GM04503 (cell line): ENCODE measurements around the gene NFKBIA.
"Not testable (repeated sequence)": the region's sequence is repeated elsewhere in the genome, so short reads cannot be mapped to it uniquely, and the experiment has no call there.

Source experiments
- DNase-seq: peaks from one replicate; pipeline ENCODE4 v3.0.0-alpha.2; 2012; ENCODE audit warnings: low read depth

NFKBIA gene

DNA sequence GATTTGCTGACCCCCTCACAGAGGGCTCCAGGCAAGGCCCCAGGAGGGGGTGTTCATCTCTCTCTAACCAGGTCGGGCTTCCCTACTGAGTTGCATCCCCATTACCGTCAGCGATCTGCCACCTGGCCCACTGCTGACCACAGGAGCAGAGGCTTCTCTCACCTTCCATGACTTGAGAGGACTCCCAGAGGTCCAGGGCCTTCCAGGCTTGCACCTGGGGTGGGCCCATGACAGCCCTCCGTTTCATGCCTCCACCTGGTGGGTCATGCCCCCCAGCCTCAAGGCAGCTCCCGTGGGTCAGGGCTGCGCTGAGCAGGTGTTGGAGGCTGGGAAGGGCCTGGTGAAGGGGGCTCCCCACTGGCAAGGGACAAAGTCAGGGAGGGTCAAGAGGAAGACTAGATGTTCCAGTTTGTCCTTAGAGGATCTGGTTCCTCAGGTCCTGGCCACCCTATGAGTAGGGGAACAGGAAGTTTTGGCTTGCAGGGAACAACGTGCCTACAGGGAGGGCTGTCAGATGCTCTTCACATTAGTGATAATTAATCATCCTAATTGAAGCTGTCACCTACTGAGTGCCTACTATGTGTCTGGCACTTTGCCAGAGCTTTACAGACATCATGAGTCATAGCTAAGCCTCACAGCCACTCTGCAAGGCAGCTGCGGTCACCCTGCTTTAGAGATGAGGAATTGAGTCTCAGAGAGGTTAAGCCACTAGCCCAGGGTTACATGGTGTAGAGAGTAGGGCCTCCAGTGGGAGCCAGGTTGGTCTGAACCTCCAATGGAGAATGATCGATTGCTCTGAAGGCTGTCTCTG is 13.8 kb downstream of the NFKBIA start:
- DNase-seq, result no peak

- DNase-seq, result no peak
Measured at GRCh38 chr14:35389315-35389667, 15.3 kb downstream of the NFKBIA start.

DNA sequence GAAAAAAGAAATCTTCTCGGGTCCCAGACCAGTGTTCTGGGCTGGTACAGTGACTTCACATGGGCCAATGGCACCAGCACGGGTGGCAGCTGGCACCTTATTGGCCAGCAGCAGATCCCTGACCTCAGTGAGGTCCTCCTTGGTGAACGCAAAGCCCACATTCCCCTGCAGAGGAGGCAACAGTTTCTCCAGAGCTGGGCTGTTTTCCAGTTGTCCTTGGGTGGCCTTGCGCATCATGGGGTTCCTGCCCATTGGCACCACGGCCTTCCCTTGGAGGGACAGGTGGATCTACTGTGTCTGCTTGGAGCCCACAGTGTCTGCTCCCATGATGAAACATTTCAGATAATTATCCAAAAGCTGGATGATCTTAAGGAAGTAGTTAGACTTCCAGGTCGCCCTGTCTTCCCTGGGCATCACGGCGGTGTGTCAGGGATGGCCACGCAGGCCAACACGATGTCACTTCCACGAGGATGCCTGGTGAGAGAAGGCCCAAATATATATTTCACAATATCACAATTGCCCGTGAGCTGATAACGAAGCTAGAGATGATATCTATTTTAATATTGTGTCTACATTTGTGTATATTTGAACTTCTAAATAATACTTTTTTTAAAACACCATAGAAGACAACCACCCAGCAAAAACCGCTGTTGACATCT is 15.8 kb downstream of the NFKBIA start:
- DNase-seq, result no peak

GRCh38 chr14:35387713-35388579 is 16.6 kb downstream of the NFKBIA start:
- no peak for DNase-seq

- DNase-seq, result no peak
Measured at GRCh38 chr14:35387219-35387618, 17.3 kb downstream of the NFKBIA start.

- DNase-seq, result no peak
Measured at GRCh38 chr14:35386673-35387125, 17.9 kb downstream of the NFKBIA start.

DNA sequence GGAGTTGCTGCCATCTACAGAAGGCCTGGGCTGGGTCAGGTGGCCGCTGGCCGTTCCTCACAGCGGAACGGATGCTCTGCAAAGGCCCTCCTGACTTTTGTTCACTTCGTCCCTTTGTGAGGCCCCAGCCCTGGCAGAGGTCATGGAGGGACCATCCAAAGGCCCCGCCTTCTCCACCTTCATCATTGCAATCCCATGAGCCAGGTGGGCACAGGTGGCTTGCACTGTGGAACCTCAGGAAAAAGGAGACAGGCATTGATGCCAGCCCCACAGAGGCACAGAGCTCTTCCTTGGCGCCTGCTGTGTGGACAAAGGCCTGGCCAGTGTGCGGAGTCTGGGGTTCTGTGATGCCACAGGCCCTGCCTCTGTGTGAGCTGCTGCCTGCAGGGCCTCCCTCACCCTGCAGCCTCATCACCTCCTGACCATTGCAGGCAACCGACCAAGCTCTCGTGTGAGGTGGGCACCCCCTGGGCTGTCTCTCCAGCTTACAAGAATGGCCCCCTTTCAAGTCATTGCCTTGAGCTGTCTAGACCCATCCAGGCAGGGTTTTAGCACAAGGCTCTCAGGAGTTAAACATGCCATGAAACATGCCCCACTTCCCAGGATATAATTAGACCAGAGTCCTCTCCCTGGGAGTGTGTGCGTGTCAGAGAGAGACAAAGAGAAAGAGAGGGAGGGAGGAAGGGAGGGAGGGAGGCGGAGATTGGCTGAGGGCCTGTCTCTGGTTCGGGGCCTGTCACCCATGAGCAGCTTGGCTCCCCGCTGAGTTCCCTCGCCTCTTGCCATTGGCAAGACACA is 19.3 kb downstream of the NFKBIA start:
- peak; percentile 90 for DNase-seq

GRCh38 chr14:35384455-35385041 is 20.0 kb downstream of the NFKBIA start:
- DNase-seq, result peak; percentile 92

DNA sequence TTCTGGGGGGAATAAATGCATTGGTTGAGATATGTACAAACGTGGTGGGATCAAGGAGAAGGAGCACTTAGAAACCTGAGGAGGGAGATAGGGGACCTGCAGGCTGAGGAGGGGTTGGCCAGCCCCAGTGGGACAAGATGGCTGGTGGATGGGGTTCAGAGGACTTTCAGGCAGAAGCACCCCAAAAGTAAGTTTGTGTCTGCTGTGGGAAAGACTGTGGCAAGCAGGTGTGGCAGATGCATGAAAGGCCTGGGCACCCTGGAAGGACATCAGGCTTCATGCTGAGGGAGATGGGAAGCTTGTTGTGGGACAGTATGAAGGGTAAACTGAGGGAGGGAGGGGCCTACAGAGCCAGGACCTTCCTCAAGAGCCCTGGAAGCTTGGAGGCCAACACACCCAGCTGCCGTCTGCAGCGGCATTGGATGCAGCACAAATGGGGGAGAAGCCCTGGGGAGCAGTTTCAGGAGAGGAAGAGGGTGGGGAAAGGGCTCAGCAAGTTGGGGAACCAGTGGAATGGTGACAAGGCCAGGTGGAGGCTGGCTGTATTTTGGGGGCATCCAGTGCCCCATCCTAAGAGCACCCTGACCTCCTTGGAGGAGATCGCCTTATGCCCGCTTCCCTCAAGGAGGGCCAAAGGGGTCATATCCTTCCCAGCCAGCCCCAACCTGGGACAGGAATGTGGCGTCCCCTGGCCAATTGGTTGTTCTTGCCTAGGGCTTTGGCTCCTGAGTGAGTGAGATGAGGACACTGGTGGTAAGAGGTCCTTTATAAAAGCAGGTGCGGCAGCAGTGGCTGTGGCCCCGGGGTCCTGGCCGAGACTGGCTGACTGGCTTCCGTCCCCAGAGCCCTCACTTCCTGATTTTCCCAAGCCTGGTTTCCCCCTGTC is 20.7 kb downstream of the NFKBIA start:
- DNase-seq, result no peak

DNA sequence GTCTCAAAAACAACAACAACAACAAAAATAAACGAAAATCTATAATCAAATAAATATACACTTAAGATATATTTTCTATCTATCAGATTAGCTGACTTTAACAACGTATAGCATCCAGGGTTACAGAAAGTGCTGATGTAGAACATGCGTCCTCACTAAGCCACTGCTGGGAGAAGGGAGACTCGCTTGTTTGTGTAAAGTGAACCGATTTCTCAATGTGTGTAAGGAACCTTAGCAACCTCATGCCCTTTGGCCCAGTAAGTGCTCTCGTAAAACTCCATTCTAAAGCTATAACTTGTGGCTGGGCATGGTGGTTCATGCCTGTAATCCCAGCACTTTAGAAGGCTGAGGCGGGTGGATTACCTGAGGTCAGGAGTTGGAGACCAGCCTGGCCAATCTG is 23.8 kb downstream of the NFKBIA start:
- DNase-seq, result no peak

- not testable (repeated sequence) for DNase-seq
Measured at GRCh38 chr14:35379234-35379933, 25.2 kb downstream of the NFKBIA start.

DNA sequence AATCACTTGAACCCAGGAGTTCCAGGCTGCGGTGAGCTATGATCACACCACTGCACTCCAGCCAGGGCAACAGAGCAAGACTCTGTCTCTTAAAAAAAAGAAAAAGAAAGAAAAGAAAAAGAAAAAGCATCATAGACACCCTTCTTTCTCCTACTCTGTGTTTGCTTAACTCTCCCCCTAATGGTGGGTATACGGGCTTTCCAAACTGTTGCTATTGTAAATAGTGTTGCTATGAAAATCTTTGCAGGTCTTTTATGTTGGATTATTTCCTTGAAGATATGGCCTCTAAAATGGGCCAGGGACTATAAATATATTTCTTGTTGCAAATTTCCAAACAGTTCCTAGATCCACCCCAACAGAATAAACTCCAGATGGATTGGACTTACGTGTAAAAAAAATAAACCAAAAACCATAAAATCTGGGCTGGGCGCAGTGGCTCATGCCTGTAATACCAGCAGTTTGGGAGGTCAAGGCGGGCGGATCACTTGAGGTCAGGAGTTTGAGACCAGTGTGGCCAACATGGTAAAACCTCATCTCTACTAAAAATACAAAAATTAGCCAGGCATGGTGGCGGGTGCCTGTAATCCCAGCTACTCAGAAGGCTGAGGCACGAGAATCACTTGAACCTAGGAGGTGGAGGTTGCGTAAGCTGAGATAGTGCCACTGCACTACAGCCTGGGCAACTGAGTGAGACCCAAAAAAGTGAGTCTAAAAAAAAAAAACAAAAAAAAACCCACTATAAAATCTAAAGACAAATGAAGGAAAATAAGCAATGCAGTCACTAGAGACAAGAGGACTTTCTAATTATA is 25.9 kb downstream of the NFKBIA start:
- DNase-seq, result peak; percentile 76

DNA sequence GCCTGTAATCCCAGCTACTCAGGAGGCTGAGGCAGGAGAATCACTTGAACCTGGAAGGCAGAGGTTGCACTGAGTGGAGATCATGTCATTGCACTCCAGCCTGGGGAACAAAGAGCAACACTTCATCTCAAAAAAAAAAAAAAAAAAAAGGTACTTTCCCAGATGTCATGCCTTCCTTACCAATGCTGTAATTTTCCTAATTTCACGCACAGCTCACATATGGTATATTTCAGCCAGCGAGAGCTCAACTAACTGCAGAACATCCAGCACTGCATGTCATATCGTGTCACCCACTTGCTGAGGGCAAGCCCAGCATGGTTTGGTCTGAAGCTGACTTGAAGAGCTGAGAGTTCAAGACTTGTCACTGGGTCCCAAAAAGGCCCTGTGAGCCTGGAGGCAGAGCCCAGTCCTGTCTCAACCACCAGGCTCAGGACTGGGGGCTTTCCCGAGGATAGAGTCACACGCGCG is 29.0 kb downstream of the NFKBIA start:
- no peak for DNase-seq

GRCh38 chr14:35374263-35374712 is 30.3 kb downstream of the NFKBIA start:
- DNase-seq, result peak; percentile 98

DNA sequence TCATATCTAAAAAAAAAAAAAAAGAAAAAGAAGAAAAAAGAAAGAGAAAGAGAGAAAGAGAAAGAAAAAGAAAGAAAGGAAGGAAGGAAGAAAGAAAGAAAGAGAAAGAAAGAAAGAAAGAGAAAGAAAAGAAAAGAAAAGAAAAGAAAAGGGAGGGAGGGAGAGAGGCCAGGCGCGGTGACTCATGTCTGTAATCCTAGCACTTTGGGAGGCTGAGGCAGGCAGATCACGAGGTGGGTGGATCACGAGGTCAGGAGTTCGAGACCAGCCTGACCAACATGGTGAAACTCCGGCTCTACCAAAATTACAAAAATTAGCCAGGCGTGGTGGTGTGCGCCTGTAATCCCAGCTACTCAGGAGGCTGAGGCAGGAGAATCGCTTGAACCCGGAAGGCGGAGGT is 31.3 kb downstream of the NFKBIA start:
- not testable (repeated sequence) for DNase-seq

- no peak for DNase-seq
Measured at GRCh38 chr14:35370969-35371368, 33.6 kb downstream of the NFKBIA start.

- no peak for DNase-seq
Measured at GRCh38 chr14:35369701-35370191, 34.8 kb downstream of the NFKBIA start.
